Measurements from ENCODE around the gene LBR. TPM values are rescaled to one million over a fixed set of nuclear protein-coding genes. Genes with fewer than 3 reads are reported as not detected.
"Not testable (repeated sequence)": the region's sequence is repeated elsewhere in the genome, so short reads cannot be mapped to it uniquely, and the experiment has no call there.

Gene LBR
- total RNA-seq, 1 experiment from 2014 or later: 44.0 TPM

DNA sequence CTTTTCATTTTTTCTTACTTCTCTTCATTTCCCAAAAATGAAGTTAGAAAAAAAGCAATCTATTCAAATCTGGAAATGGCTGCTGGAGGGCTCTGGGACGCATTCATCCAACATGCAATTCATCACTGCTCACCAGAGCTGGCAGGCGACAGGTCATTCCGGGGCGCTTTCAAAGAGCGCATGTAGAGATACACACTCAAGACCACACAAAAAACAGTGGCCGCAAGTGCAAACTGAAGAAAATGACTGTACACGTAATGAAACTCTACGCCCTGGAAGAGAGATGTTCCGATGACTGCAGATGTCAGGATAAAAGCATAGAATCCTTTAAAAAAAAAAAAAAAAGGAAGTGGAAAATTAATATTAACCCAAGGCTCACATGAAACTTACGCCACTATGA lies 15.5 kb downstream of the LBR start:
- in situ Hi-C loops (cut with HindIII; ENCODE audit: low pct_unique_long_range_greater_than_20kb, low sequenced_read_pairs): no loop called here
- DNase-seq (ENCODE audit: low read depth, low spot score): no peak

DNA sequence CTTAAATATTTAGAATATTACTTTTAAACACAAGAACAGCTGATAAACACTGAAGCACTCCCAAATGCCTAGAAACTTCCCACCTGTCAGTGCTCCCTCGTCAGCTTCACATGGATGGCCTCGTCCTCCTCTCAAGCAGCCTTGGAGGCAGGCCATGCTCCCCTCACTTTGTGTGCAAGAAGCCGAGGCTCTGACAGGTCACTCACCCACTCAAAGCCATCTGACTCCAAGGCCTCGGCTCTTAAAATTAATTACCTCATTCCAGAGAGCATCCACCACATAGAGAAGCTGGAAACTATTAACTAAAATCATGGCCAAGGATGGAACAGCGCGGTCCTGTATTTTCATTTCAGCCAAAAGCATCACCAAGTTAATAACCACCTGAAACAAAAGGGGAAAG lies 17.8 kb downstream of the LBR start:
- in situ Hi-C loops (cut with HindIII; ENCODE audit: low pct_unique_long_range_greater_than_20kb, low sequenced_read_pairs): no loop called here
- no peak for DNase-seq (ENCODE audit: low read depth, low spot score)

DNA sequence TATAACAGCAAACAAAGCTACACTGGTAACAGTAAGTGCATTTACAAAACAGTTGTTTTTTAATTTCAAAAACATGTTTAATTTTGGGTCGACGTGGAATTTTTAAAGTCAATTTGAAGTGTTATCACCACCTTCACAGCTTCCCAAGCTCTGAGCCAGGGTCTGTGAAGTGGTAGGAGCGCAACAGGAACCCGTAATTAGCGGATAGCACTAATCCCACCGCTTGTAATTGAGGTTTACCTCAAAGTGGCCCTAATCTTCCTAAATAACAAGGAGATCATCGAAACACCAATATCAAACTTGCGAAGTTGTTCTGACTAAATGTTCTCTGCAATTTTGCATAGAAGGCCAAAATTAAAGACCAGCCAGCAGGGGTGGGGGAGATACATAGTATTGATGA lies 18.8 kb downstream of the LBR start:
- DNase-seq (ENCODE audit: low read depth, low spot score): no peak
- in situ Hi-C loops (cut with HindIII; ENCODE audit: low pct_unique_long_range_greater_than_20kb, low sequenced_read_pairs): no loop called here

DNA sequence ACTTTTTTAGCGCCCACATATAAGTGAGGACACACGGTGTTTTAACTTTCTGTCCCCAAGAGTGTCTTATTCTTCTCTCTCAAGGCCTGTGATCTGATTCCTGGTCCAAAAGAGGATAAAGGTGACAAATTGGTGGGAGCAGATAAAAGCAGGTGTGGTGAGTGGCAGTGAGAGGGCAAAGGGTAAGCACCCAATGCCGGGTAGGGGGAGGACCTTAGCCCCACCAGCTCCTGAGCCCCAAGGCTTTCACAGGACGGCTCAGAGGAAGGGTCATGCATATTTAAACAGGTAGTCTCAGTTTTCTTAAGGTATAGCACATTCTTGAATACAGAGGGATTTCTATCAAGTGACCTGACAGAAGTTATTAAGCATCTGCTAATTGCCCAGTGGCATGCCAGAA lies 19.6 kb downstream of the LBR start:
- in situ Hi-C loops (cut with HindIII; ENCODE audit: low pct_unique_long_range_greater_than_20kb, low sequenced_read_pairs): no loop called here
- no peak for DNase-seq (ENCODE audit: low read depth, low spot score)

DNA sequence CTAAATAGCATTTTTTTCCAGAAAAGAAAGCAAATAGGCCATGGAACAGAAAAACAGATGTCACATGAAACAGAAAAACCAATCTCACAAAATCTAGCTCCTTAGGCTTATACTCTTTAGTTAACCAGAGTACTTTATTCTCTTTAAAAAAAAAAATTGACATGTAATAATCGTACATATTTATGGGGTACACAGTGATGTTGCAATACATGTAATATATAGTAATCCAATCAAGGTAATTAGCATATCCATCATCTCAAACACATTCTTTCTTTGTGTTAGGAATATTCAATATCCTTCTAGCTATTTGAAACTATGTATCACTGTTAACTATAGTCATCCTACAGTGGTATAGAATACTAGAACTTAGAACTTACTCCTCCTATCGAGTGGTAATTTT lies 20.1 kb downstream of the LBR start:
- DNase-seq (ENCODE audit: low read depth, low spot score): no peak
- in situ Hi-C loops (cut with HindIII; ENCODE audit: low pct_unique_long_range_greater_than_20kb, low sequenced_read_pairs): no loop called here

DNA sequence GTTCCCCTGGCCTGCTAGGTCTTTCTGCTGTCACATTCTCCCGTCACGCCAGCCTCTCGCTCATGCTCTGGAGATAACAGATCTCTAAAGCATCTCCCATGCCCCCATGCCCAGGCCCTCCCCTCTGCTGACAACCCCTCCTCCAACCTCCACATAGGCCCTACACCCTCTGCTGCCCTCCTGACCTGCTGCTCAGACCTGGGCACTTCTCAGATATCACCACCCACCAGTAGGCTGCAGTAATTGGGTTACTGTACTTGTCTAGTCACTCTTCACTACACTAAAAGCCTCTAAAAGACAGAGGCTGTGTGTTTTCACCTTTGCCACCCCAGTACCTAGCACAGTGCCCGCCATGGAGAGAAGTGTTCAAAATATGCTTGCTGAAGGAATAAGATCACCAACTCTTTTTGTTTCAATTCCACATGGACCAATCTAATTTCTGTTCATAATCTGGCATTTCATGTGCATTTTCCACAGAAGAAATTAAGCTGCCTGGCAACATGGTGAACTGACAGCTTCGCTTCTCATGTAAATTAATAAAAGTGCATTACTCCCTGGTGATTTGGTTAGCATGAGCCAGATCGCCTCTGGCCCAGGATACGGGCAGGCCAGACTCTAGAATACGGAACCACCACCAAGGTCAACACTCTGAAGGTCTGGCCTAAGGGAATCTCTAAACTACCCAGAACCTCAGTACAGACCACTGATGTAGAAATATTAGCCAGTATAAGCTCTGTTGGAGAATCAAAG lies 20.7 kb downstream of the LBR start:
- in situ Hi-C loops (cut with HindIII; ENCODE audit: low pct_unique_long_range_greater_than_20kb, low sequenced_read_pairs): no loop called here
- DNase-seq (ENCODE audit: low read depth, low spot score): no peak

DNA sequence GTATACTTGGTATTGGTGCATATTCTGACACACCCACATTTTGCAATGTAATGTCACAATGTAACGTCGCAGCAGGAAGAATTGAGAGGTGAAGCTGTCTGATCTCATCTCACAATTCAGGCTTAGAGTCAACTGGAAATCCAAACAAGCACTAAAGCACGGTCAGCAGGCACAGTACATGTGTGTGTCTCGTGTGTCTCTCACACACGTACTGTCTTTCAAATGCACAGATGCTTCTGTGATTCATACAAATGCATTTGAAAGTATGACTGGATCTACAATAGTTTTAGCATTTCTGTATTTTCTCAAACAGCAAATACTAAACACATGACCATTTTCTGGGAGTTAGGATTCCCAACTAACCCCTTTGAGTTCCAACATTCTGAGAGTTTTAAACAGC lies 26.9 kb downstream of the LBR start:
- DNase-seq (ENCODE audit: low read depth, low spot score): no peak
- in situ Hi-C loops (cut with HindIII; ENCODE audit: low pct_unique_long_range_greater_than_20kb, low sequenced_read_pairs): no loop called here

DNA sequence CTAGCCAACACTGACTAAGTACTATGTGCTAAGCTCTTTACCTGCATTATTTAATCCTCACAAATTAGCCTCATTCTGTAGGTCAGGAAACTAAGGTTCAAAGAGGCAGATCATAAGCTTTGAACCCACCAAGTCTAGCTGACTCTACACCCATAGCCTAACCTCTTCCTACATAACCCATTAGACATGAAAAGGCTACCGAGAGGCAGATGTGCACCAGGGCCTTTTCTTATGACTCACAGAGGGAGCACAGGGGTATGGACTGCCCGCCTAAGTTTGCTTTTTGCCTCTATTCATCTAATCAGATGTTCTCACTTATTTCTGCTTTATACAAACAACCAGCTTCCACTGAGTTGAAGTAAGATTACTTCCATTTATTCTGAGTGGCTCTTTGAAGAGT lies 31.5 kb downstream of the LBR start:
- no peak for DNase-seq (ENCODE audit: low read depth, low spot score)
- in situ Hi-C loops (cut with HindIII; ENCODE audit: low pct_unique_long_range_greater_than_20kb, low sequenced_read_pairs): no loop called here

DNA sequence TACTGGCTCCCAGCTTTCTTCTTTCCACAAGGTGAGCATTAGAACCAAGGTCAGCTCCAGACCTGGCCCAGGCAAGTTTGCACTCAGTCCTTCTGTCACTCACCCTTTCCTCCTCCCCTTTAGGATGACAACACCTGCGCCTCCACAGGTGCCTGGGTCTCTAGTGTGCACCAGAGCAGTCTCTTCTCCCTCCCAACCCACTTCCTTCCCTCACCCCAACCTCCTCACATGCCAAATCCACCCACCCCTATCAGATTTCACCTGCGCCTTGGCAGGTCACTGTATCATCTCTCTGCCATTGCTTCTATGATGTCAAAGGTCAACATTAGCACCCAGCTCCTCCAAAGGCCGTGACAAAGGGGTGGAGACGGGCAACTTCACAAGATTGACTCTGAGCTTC lies 38.0 kb downstream of the LBR start:
- in situ Hi-C loops (cut with HindIII; ENCODE audit: low pct_unique_long_range_greater_than_20kb, low sequenced_read_pairs): no loop called here
- DNase-seq (ENCODE audit: low read depth, low spot score): no peak

DNA sequence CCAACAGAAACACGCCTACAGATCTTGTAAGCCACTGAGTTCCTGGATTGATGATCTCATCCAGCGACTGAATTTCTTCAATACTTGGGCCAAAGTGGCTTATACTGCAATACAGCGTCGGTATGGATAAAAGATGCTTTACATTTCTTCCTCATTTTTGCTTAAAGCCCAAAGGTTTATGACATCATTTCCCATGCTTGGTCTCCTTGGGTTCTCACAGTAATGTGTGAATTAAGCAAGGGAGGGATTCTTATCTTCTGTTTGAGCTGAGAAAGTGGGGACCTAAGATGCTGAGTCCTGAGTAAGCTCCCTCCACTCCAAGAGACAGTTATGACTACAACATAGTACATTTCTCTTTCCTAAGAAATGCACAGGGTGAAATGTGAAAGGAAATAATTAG lies 39.5 kb downstream of the LBR start:
- in situ Hi-C loops (cut with HindIII; ENCODE audit: low pct_unique_long_range_greater_than_20kb, low sequenced_read_pairs): no loop called here
- no peak for DNase-seq (ENCODE audit: low read depth, low spot score)

DNA sequence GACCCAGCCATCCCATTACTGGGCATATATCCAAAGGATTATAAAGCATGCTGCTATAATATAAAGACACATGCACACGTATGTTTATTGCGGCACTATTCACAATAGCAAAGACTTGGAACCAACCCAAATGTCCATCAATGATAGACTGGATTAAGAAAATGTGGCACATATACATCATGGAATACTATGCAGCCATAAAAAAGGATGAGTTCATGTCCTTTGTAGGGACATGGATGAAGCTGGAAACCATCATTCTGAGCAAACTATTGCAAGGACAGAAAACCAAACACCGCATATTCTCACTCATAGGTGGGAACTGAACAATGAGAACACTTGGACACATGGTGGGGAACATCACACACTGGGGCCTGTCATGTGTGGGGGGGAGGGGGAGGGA lies 41.0 kb downstream of the LBR start:
- in situ Hi-C loops (cut with HindIII; ENCODE audit: low pct_unique_long_range_greater_than_20kb, low sequenced_read_pairs): not testable (repeated sequence)

DNA sequence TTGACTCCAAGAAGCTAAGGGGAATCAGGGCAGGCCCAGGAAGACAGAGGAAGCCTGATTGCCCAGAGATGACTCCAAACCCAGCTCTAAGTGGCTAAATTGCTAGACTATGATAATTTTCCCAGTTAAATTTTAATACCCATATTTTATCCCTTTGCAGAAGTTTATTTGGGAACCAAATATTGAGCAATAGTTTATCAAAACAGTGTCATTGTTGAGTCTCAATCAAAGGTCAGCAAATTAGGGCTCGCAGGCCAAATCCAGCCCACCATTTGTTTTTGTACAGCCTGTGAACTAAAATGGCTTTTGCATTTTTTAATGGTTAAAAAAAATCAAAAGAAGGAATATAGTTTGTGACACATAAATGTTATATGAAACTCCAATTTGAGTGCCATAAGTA lies 47.1 kb downstream of the LBR start:
- no peak for DNase-seq (ENCODE audit: low read depth, low spot score)
- in situ Hi-C loops (cut with HindIII; ENCODE audit: low pct_unique_long_range_greater_than_20kb, low sequenced_read_pairs): no loop called here

More for the DNA sequence above, 41.0 kb downstream of the LBR start:
- not testable (repeated sequence) for DNase-seq (ENCODE audit: low read depth, low spot score)

DNA sequence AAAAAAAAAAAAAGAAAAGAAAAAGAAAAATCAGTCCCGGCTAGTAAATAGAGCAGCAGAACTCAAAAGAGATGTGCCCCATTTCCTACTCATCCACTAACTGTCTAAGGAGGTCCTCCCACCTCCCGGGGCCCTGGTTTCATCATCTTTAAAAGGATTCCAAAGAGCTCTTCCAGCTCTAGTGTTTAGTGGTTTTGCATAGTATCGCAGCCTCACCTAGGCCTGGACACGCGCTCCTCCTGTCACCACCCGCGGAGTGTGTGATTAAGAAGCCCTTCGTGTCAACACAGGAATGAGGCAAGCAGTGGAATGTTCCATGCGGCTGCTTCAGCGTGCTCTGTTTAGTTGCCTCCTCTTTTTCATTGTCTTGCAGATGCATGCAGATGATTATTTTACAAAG lies 49.0 kb downstream of the LBR start:
- DNase-seq (ENCODE audit: low read depth, low spot score): no peak
- in situ Hi-C loops (cut with HindIII; ENCODE audit: low pct_unique_long_range_greater_than_20kb, low sequenced_read_pairs): no loop called here

DNA sequence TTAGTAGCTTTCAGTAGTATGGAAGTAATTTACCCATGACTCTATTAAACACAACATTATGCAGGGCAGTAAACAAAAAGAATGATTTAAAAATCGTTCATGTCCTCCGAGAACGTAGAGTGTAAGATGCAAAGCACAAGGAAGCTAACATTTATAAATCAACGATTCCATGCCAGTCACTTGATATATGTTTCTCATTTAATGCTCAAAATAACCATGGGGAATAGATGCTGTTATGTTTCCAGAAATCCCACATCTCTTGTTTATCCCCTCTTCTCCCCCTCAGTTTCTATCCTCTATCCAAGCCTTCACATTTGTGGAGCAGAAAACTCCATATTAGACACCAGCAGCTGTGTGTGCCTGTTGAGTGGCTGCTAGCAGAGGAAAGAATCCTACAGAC lies 52.8 kb downstream of the LBR start:
- no peak for DNase-seq (ENCODE audit: low read depth, low spot score)
- in situ Hi-C loops (cut with HindIII; ENCODE audit: low pct_unique_long_range_greater_than_20kb, low sequenced_read_pairs): no loop called here

DNA sequence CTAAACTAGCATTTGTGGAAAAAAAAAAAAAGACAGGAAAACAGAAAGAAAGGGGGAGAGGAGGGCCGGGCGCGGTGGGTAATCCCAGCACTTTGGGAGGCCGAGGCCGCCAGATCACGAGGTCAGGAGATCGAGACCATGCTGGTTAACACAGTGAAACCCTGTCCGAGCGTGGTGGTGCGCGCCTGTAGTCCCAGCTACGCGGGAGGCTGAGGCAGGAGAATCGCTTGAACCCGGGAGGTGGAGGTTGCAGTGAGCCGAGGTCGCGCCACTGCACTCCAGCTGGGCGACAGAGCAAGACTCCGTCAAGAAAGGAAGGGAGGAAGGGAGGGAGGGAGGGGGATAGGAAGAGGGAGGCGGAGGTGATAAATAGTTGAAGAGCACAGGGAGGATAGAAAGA lies 54.7 kb downstream of the LBR start:
- no peak for DNase-seq (ENCODE audit: low read depth, low spot score)
- in situ Hi-C loops (cut with HindIII; ENCODE audit: low pct_unique_long_range_greater_than_20kb, low sequenced_read_pairs): no loop called here

DNA sequence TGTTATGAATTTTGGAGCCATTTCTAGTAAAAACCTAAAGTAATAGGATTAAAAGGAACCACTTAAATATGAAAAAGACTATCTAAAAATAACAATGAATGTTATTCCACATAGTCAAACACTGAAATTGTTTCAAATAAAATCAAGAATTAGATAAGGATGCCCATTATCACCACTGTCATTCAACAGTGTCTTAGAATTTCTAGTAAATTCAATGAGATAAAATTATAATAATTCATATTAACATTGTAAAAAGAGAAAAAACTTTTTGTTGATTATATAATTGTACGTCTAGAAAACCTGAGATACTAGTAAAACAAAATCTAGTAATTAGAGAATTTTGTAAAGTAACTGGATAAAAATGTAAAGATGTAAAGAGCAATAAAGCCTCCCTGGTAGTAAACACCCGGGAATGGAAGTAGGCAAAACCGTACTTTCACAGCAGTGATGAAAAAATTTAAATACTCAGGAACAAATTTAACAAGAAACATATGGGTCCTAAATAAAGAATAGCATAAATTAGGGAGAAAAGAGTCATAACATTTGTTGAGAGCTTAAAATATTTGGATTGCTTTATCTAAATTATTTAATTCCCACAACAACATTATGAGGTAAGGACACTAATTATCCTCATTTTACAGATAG lies 56.4 kb downstream of the LBR start:
- no peak for DNase-seq (ENCODE audit: low read depth, low spot score)
- in situ Hi-C loops (cut with HindIII; ENCODE audit: low pct_unique_long_range_greater_than_20kb, low sequenced_read_pairs): no loop called here

DNA sequence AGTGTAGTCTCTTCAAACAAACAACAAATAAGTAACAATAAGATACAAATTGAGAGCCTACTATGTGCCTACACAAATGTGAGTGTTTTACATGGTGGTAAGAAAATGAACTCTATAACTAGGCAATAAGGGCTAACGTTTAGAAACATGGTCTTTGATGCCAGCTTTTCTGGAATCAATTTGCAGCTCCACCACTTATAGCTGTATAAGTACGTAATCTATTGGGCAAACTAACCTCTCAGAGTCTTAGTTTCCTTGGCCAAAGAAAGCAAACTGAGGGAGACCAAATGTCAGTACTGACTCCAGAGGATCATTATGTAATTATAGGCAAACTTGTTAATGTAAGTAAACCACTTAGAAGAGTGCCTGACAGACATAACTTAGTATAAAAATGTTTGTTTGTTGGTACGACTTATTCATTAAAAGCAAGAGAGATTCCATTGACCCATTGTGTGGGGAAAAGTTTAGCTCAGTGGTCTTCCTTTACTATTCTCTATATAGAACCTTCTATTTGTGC lies 59.7 kb downstream of the LBR start:
- in situ Hi-C loops (cut with HindIII; ENCODE audit: low pct_unique_long_range_greater_than_20kb, low sequenced_read_pairs): no loop called here
- no peak for DNase-seq (ENCODE audit: low read depth, low spot score)

DNA sequence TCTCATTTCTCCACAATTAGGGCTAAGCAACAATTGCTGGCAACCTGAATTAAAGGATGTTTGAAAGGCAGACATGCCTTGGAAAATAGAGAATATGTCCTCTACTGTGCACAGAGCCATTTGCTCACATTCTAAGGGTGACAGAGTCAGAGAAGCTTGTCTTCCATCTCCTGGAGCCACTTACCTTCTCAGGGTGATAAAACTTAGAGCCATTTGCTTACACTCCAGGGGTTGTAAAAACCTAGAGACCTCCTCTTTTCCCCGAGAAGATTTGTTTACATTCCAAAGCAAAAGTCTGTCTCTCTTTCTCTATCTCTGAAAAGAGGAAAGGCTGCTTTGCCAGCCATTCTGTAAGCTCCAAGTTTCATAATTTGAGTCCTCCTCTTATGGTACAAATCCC lies 61.3 kb downstream of the LBR start:
- DNase-seq (ENCODE audit: low read depth, low spot score): no peak
- in situ Hi-C loops (cut with HindIII; ENCODE audit: low pct_unique_long_range_greater_than_20kb, low sequenced_read_pairs): no loop called here

DNA sequence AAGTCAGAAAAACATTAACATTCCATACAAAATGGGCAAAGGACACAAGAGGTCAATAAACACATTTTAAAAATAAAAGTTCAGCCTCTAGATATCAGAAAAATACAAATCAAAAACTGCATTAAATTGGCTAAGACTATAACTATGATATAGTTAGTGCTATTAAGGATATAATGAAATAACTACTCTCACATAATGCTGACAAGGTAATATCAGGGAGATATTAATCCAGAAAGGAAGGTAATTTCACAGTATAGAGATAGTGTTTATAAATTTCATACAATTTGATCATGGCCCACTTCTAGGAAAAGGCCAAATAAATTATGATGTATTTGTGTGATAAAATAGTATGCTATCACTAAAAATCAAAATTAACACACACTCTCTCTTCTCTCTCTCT lies 61.8 kb downstream of the LBR start:
- no peak for DNase-seq (ENCODE audit: low read depth, low spot score)

More for the DNA sequence above, 61.8 kb downstream of the LBR start:
- in situ Hi-C loops (cut with HindIII; ENCODE audit: low pct_unique_long_range_greater_than_20kb, low sequenced_read_pairs): no loop called here

All from SK-MEL-5 (cell line).